Suprapubic skin (tissue), 4 donors: Measurements from ENCODE around the gene NGB. TPM values are rescaled to one million over a fixed set of nuclear protein-coding genes. Genes with fewer than 3 reads are reported as not detected.
"Not testable (repeated sequence)": the region's sequence is repeated elsewhere in the genome, so short reads cannot be mapped to it uniquely, and the experiment has no call there.

Experiments
- DNase-seq, 2 donors: peaks; one replicate each; pipeline ENCODE4 v3.0.0-alpha.2; 2019; ENCODE audit warnings: low spot score in 2 of 2
- H3K27ac ChIP-seq: fragments of 200-600 bp; sonication (generic); one replicate; pipeline ENCODE4 v1.5.1; 2019
- H3K27me3 ChIP-seq: fragments of 200-600 bp; sonication (generic); one replicate; pipeline ENCODE4 v1.5.1; 2019
- H3K36me3 ChIP-seq: fragments of 200-600 bp; sonication (generic); one replicate; pipeline ENCODE4 v1.5.1; 2019
- H3K4me1 ChIP-seq: fragments of 200-600 bp; sonication (generic); one replicate; pipeline ENCODE4 v1.5.1; 2019
- H3K4me3 ChIP-seq: fragments of 200-600 bp; sonication (generic); one replicate; pipeline ENCODE4 v1.5.1; 2019; ENCODE audit warnings: mild to moderate bottlenecking
- H3K9me3 ChIP-seq: fragments of 200-600 bp; sonication (generic); one replicate; pipeline ENCODE4 v1.5.1; 2019
- EP300 ChIP-seq: sonication (generic); formaldehyde crosslinking; IDR thresholded peaks from one replicate; pipeline ENCODE4 v1.6.1; 2017; ENCODE audit warnings: antibody characterized with exemption
- POLR2A ChIP-seq, 2 donors: fragments of 450-650 bp; IDR thresholded peaks; one replicate each; pipeline ENCODE4 v1.6.1; 2017; ENCODE audit warnings: antibody characterized with exemption in 2 of 2, mild to moderate bottlenecking in 2 of 2, moderate library complexity in 2 of 2
- POLR2AphosphoS5 ChIP-seq, 3 donors: sonication (generic); formaldehyde crosslinking; IDR thresholded peaks; one replicate each; pipeline ENCODE4 v1.6.1; 2017; ENCODE audit warnings: antibody characterized with exemption in 3 of 3
- whole genome bisulfite sequencing: methylation state at CpG from one replicate; pipeline ENCODE4 v1.1.5; 2018; 5-methylcytosine and 5-hydroxymethylcytosine counted together
- total RNA-seq, 4 donors: library from RNA; depleted of rRNA; stranded (reverse); fragments of >200 nt; gene quantifications; one replicate each; pipeline ENCODE4 v1.1.0, GENCODE V29; 2016
- TF ChIP-seq, protein P1 (sequence below), 2 donors: fragments of 200-600 bp in 1 of 2; fragments of 450-650 bp in 1 of 2; sonication (generic) in 1 of 2; IDR thresholded peaks; one replicate each; pipeline ENCODE4 v1.5.1; 2016 to 2019; ENCODE audit warnings: antibody characterized with exemption in 2 of 2, mild to moderate bottlenecking in 1 of 2, moderate library complexity in 1 of 2

Gene NGB
- total RNA-seq, 4 donors from 2014 or later: not detected

DNA sequence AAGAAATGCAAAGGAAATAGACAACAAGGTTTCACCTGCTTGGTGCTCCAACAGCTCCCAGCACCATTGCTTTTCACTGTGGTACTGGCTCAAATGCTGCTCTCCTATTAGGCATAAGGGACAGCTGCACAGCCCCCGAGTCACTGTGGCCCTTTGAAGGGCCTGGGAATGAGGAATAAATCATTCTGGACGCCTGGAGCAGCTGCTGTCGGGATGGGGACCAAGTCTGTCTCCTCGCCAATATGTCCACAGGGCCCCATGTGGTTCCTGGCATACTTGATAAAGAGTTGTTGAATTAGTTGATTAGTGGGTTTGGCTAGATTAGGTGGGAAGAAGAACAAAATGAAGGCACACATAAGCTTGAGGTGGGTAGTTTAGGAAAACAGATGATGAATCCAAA, 13.1 kb upstream of the NGB start:
- H3K36me3 ChIP-seq: peaks cover 83% of the 10 kb centered on the region
- H3K4me1 ChIP-seq: no peaks in the 10 kb centered on the region
- TF ChIP-seq POLR2AphosphoS5 (IDR thresholded peaks at IDR 0.05): no peak
- TF ChIP-seq POLR2A (IDR thresholded peaks at IDR 0.05): no peak
- TF ChIP-seq EP300: no peak
- TF ChIP-seq, protein P1, sequence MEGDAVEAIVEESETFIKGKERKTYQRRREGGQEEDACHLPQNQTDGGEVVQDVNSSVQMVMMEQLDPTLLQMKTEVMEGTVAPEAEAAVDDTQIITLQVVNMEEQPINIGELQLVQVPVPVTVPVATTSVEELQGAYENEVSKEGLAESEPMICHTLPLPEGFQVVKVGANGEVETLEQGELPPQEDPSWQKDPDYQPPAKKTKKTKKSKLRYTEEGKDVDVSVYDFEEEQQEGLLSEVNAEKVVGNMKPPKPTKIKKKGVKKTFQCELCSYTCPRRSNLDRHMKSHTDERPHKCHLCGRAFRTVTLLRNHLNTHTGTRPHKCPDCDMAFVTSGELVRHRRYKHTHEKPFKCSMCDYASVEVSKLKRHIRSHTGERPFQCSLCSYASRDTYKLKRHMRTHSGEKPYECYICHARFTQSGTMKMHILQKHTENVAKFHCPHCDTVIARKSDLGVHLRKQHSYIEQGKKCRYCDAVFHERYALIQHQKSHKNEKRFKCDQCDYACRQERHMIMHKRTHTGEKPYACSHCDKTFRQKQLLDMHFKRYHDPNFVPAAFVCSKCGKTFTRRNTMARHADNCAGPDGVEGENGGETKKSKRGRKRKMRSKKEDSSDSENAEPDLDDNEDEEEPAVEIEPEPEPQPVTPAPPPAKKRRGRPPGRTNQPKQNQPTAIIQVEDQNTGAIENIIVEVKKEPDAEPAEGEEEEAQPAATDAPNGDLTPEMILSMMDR (IDR thresholded peaks at IDR 0.05): no peak
- no peak for DNase-seq
- H3K27me3 ChIP-seq: no peaks in the 10 kb centered on the region
- H3K9me3 ChIP-seq: no peaks in the 10 kb centered on the region
- 82% methylated on average over 4 of the region's 4 CpGs for WGBS
- H3K27ac ChIP-seq: no peak overlapping the region
- H3K4me3 ChIP-seq: no peak overlapping the region

DNA sequence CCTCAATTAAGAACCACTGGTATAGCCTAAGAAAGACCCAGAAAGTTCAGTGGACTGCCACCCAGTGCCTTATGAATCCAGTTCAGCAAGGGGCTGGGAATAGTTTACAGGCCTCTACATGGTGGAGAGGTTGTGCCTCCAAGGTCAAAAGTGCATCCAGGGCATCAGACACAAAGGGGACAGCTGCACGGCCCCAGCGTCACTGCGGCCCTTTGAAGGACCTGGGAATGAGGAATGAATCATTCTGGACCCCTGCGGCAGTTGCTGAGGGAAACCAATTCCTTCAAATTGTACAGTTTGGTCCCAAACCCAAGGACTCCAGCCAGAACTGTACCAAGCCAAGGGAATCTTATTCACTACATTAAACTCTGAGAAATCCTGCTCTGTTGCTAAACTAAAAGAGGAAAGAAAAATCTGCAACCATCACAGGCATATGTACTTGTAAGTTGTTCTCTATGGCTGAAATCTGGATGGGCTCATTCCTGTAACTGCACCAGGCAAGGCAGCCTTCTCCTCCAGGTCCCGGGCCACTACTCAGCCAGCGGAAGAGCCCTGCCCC, 10.9 kb upstream of the NGB start:
- Histone ChIP-seq H3K4me1 (no peaks in the 10 kb centered on the region), H3K4me3 (no peak overlapping the region), H3K27ac (no peak overlapping the region), H3K36me3 (peaks cover 89% of the 10 kb centered on the region), H3K27me3 (no peaks in the 10 kb centered on the region), H3K9me3 (no peaks in the 10 kb centered on the region)
- TF ChIP-seq, protein P1 (IDR thresholded peaks at IDR 0.05): no peak
- TF ChIP-seq EP300: no peak
- TF ChIP-seq POLR2AphosphoS5 (IDR thresholded peaks at IDR 0.05): no peak
- TF ChIP-seq POLR2A (IDR thresholded peaks at IDR 0.05): no peak
- DNase-seq: no peak
- 83% methylated on average over 6 of the region's 6 CpGs for WGBS

DNA sequence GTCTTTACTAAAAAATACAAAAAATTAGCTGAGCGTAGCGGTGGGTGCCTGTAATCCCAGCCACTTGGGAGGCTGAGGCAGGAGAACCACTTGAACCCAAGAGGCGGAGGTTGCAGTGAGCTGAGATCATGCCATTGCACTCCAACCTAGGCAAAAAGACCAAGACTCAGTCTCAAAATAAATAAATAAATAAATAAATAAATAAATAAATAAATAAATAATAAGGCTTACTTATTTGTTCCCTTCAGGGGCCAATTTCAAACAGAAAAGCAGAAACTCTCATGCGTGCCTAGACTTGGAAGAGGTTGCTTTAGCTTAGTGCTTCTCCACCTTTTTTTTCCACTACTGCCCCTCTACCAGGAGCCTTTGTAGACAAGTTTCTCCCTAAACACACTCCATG, 9.9 kb upstream of the NGB start:
- H3K27me3 ChIP-seq, H3K4me1 ChIP-seq, H3K27ac ChIP-seq, H3K9me3 ChIP-seq, DNase-seq, H3K4me3 ChIP-seq: not testable (repeated sequence)
- WGBS: 95% methylated on average over 4 of the region's 4 CpGs
- peaks cover 86% of the 10 kb centered on the region for H3K36me3 ChIP-seq

DNA sequence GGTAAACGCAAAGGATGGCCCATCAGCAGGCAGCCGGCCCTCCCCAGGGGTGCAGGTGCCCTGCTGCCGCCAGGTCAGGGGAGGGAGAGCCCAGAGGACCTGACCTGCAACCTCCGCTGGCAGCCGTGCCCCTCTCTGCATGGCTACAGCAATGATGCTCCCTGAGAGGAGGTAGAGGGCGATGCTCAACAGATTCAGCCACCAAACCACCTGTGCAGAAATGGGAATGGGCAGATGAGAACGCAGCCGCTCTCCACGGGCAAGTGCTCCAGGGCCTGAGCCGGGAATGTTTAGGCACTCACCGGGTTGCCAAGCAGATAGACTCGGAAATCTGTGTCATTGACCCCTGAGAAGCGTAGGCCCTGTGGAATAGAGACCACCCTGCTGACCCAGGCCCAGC, 8.7 kb upstream of the NGB start:
- Histone ChIP-seq H3K27me3 (no peaks in the 10 kb centered on the region), H3K4me1 (no peaks in the 10 kb centered on the region), H3K36me3 (peaks cover 74% of the 10 kb centered on the region), H3K27ac (no peak overlapping the region), H3K4me3 (no peak overlapping the region), H3K9me3 (no peaks in the 10 kb centered on the region)
- WGBS: 89% methylated on average over 10 of the region's 13 CpGs
- DNase-seq: no peak
- TF ChIP-seq POLR2A (IDR thresholded peaks at IDR 0.05) (no peak), POLR2AphosphoS5 (IDR thresholded peaks at IDR 0.05) (no peak), EP300 (no peak)
- TF ChIP-seq, protein P1 (IDR thresholded peaks at IDR 0.05): no peak

DNA sequence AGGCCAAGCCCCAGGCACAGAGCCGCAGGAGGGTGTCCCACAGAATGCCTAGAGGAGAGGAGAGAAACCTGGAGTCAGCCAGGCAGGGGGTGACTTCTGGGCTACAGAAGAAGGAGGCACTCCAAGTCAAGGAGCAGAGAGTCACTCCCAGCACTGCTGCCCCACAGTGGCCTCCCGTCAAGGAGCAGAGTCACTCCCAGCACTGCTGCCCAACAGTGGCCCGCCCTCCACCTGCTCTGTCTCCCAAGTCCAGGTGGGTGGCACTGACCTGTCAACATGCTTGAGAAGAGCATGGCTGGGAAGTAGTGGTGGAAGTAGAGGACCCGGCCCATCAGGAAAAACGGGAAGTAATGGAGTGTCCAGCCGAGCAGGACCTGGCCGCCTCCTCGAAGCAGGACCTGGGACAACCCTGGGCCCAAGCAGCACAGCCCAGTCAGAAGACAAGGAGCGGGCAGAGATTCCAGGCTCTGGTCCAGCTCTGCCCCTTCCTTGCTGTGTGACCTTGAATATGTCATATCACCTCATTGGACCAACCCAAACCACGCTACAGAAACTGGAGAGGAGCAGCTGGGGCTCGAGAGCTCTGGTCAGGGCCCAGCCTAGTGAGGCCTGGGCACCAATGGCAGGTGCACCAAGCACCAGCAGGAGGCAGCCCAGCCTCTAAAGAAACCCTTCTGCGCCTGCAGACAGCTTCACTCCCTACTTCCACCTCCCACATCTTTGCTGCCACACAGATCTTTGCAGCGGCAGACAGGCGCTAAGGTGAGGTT, 7.6 kb upstream of the NGB start:
- no peaks in the 10 kb centered on the region for H3K27me3 ChIP-seq
- no peaks in the 10 kb centered on the region for H3K9me3 ChIP-seq
- no peak overlapping the region for H3K4me3 ChIP-seq
- no peak for DNase-seq
- no peak overlapping the region for H3K27ac ChIP-seq
- WGBS: 93% methylated on average over 13 of the region's 14 CpGs
- peaks cover 64% of the 10 kb centered on the region for H3K36me3 ChIP-seq
- TF ChIP-seq POLR2A (IDR thresholded peaks at IDR 0.05) (no peak), EP300 (no peak), POLR2AphosphoS5 (IDR thresholded peaks at IDR 0.05) (no peak)
- TF ChIP-seq, protein P1 (IDR thresholded peaks at IDR 0.05): no peak
- no peaks in the 10 kb centered on the region for H3K4me1 ChIP-seq
